ENCODE results near the gene NAA30. TPM values are rescaled to one million over a fixed set of nuclear protein-coding genes. Genes with fewer than 3 reads are reported as not detected.

Gene NAA30
- total and polyA plus RNA-seq, 2 of the 8 experiments (the other 6 are each of a cell fraction or from before 2014, with no cell fraction given): 4.2 to 21.9 TPM

- peaks cover 2% of the 10 kb centered on the region; the same call in 1 of the 2 replicates for H3K79me1 ChIP-seq (ENCODE audit: low read depth, low read length)
- no peak for TF ChIP-seq GTF2F1 (IDR thresholded peaks at IDR 0.05; ENCODE audit: borderline replicate concordance, low read depth, low read length)
- TF ChIP-seq RNF2 (IDR thresholded peaks at IDR 0.05; ENCODE audit: borderline replicate concordance, low read depth, low read length, missing control alignments, poor library complexity, severe bottlenecking): no peak
- TF ChIP-seq GABPA (IDR thresholded peaks at IDR 0.05; ENCODE audit: borderline replicate concordance, insufficient read depth, low read length): no peak
- no peak for TF ChIP-seq ASH2L (IDR thresholded peaks at IDR 0.05; ENCODE audit: low read length)
- TF ChIP-seq SP2 (IDR thresholded peaks at IDR 0.05; ENCODE audit: low read length): no peak
- TF ChIP-seq TEAD4 (IDR thresholded peaks at IDR 0.05; ENCODE audit: low read depth, low read length): no peak
- peak; percentile 51; the same call in 1 of the 2 replicates for TF ChIP-seq MAFK (IDR thresholded peaks at IDR 0.05; ENCODE audit: low read depth, low read length)
- H4K8ac ChIP-seq (ENCODE audit: extremely low read depth, insufficient read depth, low read length): no peak overlapping the region
- H3K4me2 ChIP-seq (ENCODE audit: insufficient read depth in 1 of 2, low read depth in 2 of 2, low read length in 2 of 2): no peak overlapping the region
- H3K56ac ChIP-seq (replicated peaks; ENCODE audit: insufficient read length, low read depth, low read length): no peak overlapping the region
- no peaks in the 10 kb centered on the region for H3K4me1 ChIP-seq (replicated peaks in 1 of 4; ENCODE audit: control insufficient read depth in 3 of 4, insufficient read depth in 4 of 4, low read length in 3 of 4)
- H3K4me3 ChIP-seq (ENCODE audit: extremely low read depth in 1 of 4, insufficient read depth in 2 of 4, low read depth in 3 of 4, low read length in 4 of 4): no peak overlapping the region
- no peak overlapping the region for H2BK5ac ChIP-seq (ENCODE audit: low read depth, low read length)
- H3K79me2 ChIP-seq (ENCODE audit: control insufficient read depth in 1 of 2, insufficient read depth in 2 of 2, low read length in 2 of 2): peaks cover 0 to 20% of the 10 kb centered on the region in 2 experiments; a peak in 2 of 4 replicates
- H2BK120ac ChIP-seq (replicated peaks; ENCODE audit: low read depth, low read length): no peak overlapping the region
- ChIA-PET POLR2A (ENCODE audit: partially characterized antibody) (interaction anchor here (1.1 kb wide), 1 partner anchor 11 kb away, joined by 3 read pairs; the partner anchor contains the start of gene NAA30), CTCF (ENCODE audit: partially characterized antibody) (interaction anchor here (0.7 kb wide), 1 partner anchor 86 kb away, joined by 3 read pairs; no protein-coding TSS in a partner anchor)
- 90% methylated on average over 4 of the region's 4 CpGs; no CpG with 5 or more reads in 1 of the 2 experiments for WGBS, 2 experiments (ENCODE audit: extremely low coverage in 1 of 2, insufficient coverage in 1 of 2, insufficient read length in 1 of 2, insufficient replicate concordance in 2 of 2, low coverage in 1 of 2, low lambda C conversion rate in 2 of 2, missing lambda C conversion rate in 1 of 2)
- H3K36me3 ChIP-seq (ENCODE audit: control insufficient read depth in 2 of 4, insufficient read depth in 4 of 4, low read length in 3 of 4): peaks cover 2 to 34% (median 10%) of the 10 kb centered on the region in 4 experiments; a peak in 6 of 8 replicates
- no peak overlapping the region for H3K14ac ChIP-seq (ENCODE audit: insufficient read length)
- no peak overlapping the region for H4K91ac ChIP-seq (replicated peaks; ENCODE audit: insufficient read length, low read length)
- FAIRE-seq: no peak
- H2BK12ac ChIP-seq (ENCODE audit: low read depth, low read length): no peak overlapping the region
- no peak overlapping the region for H2BK15ac ChIP-seq (ENCODE audit: low read length)
- no peak overlapping the region for H3K9ac ChIP-seq (replicated peaks in 1 of 4; ENCODE audit: extremely low read depth in 1 of 4, low read depth in 3 of 4, low read length in 3 of 4)
- no peaks in the 10 kb centered on the region for H3K23me2 ChIP-seq (ENCODE audit: low read depth, low read length)
- H3K9me3 ChIP-seq (ENCODE audit: insufficient read depth in 2 of 2, low read depth in 1 of 2, low read length in 1 of 2): no peaks in the 10 kb centered on the region
- H2AFZ ChIP-seq (ENCODE audit: low read length): no peak overlapping the region
- H2BK20ac ChIP-seq (ENCODE audit: low read length): no peak overlapping the region
- H3K4ac ChIP-seq (replicated peaks; ENCODE audit: insufficient read length, low read depth, low read length): no peak overlapping the region
- H4K20me1 ChIP-seq (replicated peaks in 1 of 2; ENCODE audit: control insufficient read depth in 1 of 2, insufficient read depth in 2 of 2, low read length in 2 of 2): peaks cover 0 to 4% of the 10 kb centered on the region in 2 experiments
- H4K5ac ChIP-seq (ENCODE audit: insufficient read length, low read depth, low read length): no peak overlapping the region
- no peak for DNase-seq (ENCODE audit: low read depth in 1 of 2, low spot score in 2 of 2)
- H2AK5ac ChIP-seq (ENCODE audit: low read depth, low read length): no peak overlapping the region
- H3K18ac ChIP-seq (ENCODE audit: extremely low read depth, low read length): no peak overlapping the region
- no peak overlapping the region for H3K23ac ChIP-seq (ENCODE audit: insufficient read length)
- no peaks in the 10 kb centered on the region for H3K27me3 ChIP-seq (replicated peaks in 1 of 4; ENCODE audit: control insufficient read depth in 3 of 4, extremely low read depth in 1 of 4, insufficient read depth in 3 of 4, low read length in 3 of 4)
- H3K27ac ChIP-seq (ENCODE audit: low read depth, low read length): no peak overlapping the region
These were observed 10.4 kb downstream of the NAA30 start for GRCh38 chr14:57400556-57401494.

Data from H1 (cell line).